Adrenal gland (tissue), 5 donors: ENCODE results near the gene CELSR2.

Experiments used
- POLR2A ChIP-seq, 2 donors: fragments of 450-650 bp; IDR thresholded peaks; one replicate each; pipeline ENCODE4 v1.6.1; 2017; ENCODE audit warnings: antibody characterized with exemption in 2 of 2, mild to moderate bottlenecking in 2 of 2, moderate library complexity in 1 of 2
- TF ChIP-seq, protein P1 (sequence below), 6 experiments: fragments of 450-650 bp in 4 of 6; fragments of 200-600 bp in 2 of 6; sonication (generic) in 1 of 6; IDR thresholded peaks; 1 replicate in 5 of 6; 2 replicates in 1 of 6; pipeline versions ENCODE4 v1.5.1 to v1.8.0; 2016 to 2021; ENCODE audit warnings: antibody characterized with exemption in 6 of 6, mild to moderate bottlenecking in 2 of 6, moderate library complexity in 1 of 6
- donor health status: DM: no; HTN: no; CAD: no.

DNA sequence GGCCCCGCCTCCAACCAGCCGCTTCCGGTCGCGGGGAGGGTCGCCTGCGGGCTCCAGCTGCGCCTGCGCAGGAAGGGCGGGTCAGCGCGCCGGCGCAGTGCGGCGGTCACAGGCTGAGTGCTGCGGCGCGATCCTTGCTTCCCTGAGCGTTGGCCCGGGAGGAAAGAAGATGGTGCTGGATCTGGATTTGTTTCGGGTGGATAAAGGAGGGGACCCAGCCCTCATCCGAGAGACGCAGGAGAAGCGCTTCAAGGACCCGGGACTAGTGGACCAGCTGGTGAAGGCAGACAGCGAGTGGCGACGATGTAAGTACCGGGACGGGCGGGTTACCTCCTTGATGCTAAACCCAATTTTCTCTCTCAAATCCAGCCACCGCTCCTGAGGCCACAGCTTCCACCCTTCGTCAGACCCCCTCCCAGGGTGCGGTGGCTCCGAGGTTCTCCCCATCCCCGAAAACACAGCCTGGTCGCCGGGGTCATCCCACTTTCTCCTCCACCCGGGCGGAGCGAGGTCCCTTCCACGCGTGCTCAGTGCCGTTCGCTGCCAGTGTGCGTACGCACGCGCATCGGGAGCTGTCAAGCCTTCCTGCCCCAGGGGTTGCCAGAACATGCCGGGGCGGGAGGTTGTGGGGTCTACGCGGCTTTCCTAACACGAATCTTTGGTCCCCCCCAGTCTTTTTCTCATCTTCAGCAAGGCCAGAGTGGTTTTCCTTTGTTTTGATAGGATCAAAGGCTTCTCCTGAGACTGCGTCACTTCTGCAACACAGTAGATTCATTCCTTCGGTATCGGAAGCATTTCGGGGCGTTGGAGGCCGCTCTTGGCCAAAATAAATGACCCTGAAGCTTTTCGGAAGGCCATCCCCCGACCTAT, 35.3 kb upstream of the CELSR2 start, which contains the start of gene SARS1:
- TF ChIP-seq, protein P1, sequence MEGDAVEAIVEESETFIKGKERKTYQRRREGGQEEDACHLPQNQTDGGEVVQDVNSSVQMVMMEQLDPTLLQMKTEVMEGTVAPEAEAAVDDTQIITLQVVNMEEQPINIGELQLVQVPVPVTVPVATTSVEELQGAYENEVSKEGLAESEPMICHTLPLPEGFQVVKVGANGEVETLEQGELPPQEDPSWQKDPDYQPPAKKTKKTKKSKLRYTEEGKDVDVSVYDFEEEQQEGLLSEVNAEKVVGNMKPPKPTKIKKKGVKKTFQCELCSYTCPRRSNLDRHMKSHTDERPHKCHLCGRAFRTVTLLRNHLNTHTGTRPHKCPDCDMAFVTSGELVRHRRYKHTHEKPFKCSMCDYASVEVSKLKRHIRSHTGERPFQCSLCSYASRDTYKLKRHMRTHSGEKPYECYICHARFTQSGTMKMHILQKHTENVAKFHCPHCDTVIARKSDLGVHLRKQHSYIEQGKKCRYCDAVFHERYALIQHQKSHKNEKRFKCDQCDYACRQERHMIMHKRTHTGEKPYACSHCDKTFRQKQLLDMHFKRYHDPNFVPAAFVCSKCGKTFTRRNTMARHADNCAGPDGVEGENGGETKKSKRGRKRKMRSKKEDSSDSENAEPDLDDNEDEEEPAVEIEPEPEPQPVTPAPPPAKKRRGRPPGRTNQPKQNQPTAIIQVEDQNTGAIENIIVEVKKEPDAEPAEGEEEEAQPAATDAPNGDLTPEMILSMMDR (IDR thresholded peaks at IDR 0.05): no peak
- TF ChIP-seq POLR2A (IDR thresholded peaks at IDR 0.05): peak; percentile 81 to 91
